Measurements from ENCODE around the gene FIG4.
"Not testable (repeated sequence)": the region's sequence is repeated elsewhere in the genome, so short reads cannot be mapped to it uniquely, and the experiment has no call there.

Gene FIG4

DNA sequence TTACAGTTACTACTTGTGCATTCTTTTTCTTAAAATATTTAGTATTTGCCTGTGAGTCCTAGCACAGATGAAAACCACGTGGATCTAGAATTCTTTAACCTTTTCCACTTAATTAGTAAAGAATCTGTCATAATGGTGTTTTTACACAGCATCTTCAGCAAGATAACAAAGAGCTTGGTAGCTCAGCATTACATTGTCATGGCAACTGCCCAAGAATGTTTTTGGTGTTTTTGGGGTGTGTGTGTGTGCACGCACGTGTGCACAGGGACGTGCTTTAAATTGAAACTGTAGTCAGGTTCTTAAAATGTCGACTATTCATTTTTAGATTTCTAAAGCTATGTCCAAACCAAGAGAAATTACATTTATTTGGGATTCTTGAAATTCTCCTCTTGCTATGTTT lies 108.0 kb downstream of the FIG4 start:
- DNase-seq (ENCODE audit: low read depth) = no peak

DNA sequence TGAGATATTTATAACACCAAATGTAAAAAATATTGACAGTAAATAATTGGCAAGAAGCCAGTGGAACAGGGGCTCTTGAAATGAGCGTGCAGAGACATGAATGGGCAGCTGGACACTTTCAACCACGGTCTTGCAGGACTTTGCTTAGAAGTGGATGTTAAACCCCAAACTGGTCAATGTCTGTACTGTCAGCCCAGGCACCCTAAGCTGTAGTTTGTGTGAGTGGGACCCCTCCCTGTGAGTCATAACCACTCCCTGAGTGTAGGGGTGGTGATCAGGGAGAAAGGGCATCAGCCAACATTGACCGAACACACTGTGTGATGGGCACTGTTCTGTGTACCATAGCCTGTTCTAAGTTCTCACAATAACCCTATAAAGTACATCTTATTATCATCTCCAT lies 108.6 kb downstream of the FIG4 start:
- DNase-seq (ENCODE audit: low read depth) = no peak

DNA sequence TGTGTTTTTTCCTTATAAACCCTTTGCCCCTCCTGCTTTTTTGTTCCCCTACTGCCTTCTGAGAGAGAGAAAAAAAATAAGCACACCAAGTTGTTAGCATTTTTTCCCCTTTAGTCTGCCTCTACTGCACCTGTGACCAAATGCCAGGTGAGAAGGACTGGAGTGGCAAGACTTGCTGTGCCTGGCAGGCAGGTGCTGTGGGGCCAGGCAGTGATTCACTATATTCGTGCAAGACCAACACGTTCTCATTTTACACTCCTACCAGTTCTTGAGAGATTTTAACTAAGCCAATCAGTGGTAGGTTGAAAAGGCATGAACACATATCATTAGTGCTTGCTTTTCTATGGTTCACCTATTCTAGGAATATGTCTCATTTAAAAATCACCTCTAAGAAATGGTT lies 109.7 kb downstream of the FIG4 start:
- no peak for DNase-seq (ENCODE audit: low read depth)

DNA sequence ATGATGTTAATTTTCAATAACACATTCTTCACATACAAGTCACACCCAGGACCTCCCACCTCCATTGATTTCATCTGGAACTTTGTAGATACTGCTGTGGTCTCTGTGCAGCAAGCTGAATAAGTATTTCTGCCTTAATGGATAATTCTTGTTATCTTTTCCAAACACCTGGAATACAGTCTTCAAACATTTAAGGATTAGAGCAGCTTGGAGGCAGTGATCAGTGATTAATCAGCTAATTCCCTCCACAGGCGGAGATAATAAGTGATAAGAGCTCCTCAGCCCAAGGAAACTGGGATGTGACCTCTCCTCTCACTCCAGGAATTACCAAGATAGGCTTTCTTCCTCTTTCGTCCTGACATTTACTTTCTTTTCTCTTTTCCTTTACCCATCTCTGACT lies 110.7 kb downstream of the FIG4 start:
- no peak for DNase-seq (ENCODE audit: low read depth)

DNA sequence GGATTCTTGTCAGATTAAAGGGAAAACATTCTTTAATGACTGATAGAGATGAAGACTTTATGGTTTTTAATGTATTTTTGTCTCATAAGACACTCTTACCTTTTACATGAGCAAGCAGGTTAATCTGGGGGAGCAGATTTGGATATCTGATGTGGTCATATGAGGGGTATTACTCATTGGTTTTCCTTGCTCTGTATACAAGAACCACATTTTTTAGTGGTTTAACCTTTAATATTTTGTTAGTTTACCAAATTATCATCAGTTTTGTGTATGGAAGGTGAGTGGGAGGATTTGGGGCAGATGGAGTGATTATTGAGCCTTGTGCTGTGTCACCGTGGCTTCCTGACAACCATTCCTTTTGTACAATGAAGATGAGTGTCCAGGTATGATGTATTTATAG lies 112.9 kb downstream of the FIG4 start:
- DNase-seq (ENCODE audit: low read depth) = no peak

DNA sequence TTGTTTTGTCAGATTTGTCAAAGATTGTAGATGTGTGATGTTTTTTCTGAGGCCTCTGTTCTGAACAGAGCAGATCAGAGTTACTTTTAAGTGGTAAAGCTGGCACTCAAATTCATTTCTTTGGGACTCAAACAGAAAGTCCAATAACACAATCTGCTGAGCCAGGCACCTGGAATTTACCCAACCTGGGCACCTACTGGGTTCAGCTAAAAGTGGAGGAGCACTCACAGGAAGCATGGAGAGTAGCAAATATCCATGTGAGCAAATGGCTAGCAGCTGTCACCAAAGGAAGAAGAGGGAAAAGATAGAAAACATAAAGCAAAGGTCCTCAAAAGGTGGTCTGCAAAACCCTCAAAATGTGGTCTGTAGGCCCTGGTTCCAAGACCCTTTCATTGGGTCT lies 116.8 kb downstream of the FIG4 start:
- no peak for DNase-seq (ENCODE audit: low read depth)

DNA sequence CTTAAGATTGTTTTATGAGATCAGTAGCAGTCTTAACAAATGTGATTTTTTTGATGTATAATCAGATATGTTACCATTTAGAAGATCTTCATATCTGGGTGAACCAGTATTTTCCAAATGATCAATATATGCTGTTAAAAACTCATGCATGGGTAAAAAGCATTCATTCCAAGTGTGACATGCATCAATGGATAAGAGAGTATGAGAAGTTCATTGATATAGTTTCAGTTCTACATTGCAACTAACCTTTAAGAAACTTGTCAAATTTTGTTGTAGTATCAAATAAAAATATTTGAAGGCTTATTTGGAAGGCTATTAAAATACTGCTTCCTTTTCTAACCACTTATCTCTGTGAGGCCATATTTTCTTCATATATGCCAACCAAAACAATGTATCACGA lies 117.7 kb downstream of the FIG4 start:
- no peak for DNase-seq (ENCODE audit: low read depth)

DNA sequence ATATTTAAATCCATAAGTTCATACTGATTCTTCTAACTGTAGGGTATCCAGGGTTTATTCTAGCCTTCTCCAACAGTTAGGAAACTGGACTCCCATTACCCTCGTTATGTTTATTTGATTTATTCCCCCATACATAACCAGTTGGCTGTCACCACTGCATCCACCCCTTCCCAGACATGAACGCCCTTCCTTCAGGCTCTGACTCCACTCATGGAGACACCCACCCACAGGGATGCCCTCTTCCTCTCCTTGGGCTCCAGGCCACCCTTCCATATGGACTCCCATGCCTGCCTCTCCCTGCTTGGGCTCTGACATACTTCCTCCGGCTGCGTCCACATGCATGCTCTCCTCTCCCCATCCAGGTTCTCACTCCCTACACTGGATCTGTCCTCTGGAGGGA lies 124.0 kb downstream of the FIG4 start:
- DNase-seq (ENCODE audit: low read depth) = no peak

DNA sequence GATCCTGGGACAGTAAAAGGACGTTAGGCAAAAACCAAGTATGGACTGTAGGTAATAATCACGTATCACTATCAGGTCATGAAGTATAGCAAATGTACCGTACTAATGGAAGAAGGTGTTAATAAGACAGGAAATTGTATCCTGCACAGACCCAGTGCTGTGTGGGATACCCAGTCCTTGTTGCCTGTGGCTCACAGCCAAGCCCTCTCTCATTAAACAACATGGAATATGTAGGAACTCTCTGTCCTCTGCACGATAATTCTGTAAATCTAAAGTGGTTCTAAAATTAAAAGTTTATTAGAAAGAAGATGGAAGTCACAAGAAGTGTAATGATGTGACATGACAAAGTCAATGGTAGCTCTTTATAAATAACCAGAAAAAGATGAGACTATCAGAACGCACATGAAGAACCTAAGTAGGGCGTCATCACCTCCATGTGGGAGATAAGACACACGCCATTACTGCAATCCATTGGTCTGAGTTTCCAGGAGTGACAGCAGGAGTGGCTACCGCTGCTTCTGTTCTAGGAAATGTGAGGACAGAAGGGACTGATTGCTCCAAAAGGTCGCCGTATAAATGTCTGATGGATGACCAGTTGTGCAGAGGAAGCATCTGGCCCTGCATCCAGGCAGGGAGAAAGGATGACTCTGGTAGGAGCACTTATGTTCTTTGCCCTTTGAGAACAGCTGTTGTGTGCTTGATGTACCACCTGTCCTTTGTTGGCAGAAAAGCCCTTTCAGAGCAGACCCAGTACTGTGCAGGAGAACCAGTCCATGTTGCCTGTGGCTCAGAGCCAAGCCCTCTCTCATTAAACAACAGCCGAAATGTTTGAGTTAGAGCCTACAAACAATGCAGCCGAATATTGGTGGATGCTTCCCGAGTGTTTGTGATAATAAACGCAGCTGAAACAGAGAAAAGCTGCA lies 125.6 kb downstream of the FIG4 start:
- DNase-seq (ENCODE audit: low read depth) = no peak

DNA sequence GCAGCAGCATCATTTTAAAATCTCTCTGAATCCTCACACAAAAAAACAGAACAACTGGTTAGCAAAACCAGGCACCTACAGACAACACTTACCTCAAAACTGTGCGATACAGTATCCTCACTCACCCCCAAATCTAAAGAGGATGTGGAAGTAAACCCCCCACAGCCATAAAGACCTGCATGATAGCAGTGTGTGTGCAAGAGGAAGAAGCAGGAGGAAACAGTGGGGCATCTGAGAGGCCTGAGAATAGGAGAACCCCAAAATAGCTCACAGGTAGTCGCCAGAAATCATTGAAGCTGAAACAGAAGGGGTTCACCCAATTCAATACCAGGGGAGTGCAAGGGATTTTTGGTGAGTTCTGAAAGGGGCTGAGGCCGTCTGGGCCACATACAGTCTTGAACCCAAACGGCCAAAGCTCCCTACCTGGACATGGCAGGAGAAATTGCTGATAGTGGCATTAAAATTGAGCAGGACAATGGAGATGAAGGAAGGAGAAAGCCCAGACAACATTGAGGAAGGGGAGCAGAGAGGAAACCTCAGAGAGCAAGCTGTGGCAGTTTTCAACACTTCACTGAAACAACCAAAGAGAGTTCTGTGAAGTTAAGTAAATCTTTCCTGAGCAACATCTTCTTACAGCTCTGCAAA lies 129.7 kb downstream of the FIG4 start:
- DNase-seq (ENCODE audit: low read depth) = no peak

DNA sequence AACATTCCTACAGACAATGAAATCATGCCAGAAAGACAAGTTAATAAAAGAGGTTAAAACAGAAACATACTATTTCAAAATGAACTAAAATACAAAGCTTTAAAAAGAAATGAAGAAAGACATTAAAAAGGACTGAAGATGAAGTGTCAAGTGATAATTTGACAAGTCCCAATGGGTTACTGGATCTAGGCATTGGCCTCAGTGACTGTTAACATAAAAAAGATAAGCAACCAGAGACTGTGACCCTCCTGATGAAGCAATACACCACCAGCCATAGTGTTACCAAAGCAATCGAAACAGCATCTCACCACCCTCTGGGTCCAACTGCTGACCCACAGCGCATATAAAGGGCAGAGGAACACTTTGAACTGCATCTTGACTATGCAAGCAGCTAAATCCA lies 130.3 kb downstream of the FIG4 start:
- no peak for DNase-seq (ENCODE audit: low read depth)

DNA sequence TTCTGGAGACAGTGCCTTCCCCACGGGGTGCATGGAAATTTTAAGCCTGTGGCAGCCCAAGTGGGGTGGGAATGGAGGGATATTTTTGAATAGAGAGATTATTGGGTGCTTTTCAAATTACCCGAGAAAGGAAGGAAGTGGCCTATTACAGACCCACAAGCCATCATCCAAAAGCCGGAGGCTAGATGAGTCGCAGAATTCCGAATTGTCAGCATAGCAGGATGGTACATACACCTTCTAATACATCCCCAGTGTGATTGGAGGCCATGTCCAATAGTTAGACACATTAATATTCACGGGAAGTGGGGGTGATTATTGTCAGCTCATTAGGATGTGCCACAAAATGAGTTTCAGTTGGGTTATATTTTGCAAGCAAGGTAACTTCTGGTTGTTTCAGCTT lies 133.0 kb downstream of the FIG4 start:
- no peak for DNase-seq (ENCODE audit: low read depth)

DNA sequence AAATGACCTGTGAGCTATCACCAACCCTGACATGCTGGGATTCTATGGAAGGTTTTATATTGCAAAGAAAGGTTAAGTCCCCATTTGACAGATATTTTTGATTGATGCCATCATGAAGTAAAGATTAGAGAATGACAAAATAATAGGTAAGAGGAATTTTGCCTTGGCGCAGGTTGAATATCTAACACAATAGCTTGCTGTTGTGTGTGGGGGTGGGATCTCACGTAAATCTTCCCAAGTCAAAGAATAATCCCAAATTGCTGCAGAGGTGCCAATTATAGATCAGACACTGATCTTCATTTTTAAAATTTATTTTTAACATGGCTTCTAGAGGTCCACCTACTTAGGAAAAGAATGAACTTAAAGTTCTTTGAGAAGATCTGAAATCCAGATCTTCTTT lies 135.5 kb downstream of the FIG4 start:
- no peak for DNase-seq (ENCODE audit: low read depth)

DNA sequence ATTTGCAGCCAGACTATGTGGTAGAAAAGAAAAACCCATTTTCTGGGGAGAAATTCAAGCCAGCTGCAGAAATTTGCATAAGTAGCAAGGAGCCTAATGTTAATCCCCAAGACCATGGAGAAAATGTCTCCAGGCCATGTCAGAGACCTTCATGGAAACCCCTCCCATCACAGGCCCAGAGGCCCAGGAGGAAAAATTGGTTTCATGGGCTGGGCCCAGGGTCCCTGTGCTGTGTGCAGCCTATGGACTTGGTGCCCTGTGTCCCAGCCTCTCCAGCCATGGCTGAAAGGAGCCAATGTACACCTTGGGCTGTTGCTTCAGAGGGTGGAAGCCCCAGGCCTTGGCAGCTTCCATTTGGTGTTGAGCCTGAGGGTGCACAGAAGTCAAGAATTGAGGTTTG lies 140.3 kb downstream of the FIG4 start:
- not testable (repeated sequence) for DNase-seq (ENCODE audit: low read depth)

DNA sequence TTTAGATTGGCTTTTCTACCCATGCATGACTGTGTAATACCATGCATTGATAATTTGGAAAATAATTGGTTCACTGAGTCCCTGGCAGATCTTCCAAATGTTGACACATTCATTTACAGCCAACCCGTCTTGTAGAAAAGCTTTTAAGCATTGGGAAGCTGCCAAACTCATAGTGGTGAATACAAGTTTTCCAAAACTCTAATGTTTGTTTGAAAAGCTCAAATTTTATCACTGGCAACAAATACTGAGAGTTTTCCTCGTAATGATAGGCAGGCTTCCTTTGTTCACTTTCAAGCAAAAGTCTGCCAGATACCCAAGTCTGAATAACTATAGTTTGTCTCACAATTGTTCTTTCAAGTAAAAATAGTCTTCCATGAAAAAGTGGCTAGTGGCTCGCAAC lies 143.0 kb downstream of the FIG4 start:
- no peak for DNase-seq (ENCODE audit: low read depth)

DNA sequence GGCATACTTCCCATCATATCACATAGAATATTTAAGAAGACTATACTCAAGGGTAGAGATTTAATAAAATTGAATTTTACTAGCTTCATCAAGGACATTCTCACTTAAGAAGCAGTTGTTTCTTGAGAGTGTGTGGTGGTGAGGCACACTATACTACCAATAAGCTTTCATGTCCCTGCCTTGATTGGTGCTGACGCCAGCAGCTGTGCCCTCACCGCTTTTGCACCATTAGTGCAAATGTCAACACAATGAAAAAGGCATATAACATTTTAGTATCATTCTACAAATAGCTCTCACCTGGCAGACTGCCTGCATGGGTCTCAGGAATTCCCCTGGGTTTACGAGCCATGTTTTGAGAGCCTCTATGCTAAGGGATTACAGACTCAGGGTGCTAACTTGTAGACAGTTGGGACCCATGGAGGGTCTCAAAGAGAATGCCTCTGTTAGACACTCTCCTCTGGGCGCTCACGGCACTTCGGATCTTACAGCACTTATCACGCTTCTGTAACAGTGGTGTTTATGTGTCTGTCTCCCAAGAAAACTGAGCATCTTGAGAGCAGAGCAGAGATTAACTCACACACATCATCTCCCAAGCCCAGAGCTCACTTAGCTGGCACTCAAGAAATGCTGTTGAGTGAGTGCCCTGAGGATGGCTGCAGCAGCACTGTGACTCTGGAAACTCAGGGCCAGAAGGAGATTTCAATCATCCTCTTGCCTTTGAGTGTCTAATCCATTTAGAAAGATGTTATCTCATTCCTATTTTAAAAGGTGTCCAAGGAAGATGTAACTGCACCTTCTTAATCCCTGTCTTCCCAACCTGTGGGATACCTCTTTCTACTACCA lies 143.7 kb downstream of the FIG4 start:
- no peak for DNase-seq (ENCODE audit: low read depth)

DNA sequence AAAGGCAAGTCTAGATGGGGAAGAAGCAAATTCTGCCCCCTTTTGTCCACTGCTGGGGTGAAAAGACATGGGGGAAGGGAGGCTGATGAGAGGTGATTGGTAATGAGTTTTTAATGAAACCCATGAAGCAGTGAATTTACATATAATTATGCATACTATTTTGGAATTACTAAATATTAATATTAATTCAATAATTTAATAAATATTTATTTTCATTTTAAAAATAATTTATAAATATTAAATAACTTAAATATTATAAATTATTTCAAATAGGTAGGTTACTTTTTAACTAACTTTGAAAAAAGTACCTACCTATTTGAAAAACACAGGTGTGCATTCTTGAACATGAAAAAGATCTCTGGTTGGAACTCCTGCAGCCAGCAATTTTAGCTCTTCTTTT lies 148.9 kb downstream of the FIG4 start:
- no peak for DNase-seq (ENCODE audit: low read depth)

DNA sequence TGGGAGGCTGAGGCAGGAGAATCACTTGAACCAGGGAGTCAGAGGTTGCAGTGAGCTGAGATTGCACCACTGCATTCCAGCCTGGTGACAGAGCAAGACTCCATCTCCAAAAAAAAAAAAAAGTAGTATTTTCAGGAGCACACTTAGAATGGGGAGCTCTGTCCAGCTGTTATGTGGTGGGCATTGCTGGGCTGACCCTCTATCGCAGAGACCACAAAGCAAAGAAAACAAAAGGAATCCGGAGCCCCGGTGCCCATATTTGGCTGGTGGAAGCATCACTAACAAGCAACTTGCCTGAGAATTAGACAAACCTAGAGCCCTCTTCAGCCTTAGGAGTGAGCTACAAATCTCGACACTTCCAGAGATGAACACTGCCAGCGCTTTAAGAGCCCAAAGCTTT lies 149.7 kb downstream of the FIG4 start:
- no peak for DNase-seq (ENCODE audit: low read depth)

DNA sequence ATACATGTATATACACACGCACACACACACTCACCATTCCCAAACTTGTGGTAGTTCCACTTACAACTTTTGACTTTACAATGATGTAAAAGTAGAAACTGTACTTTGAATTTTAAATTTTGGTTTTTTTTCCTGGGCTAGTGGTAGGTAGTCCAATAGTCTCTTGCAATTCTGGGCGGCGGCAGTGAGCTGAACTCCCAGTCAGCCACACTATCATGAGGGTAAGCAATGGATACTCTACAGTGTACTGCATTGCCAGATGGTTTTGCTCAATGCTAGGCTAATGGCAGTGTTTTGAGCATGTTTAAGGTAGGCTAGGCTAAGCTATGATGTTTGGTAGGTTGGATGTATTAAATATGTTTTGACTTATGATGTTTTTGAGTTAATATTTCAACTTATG lies 150.8 kb downstream of the FIG4 start:
- no peak for DNase-seq (ENCODE audit: low read depth)

DNA sequence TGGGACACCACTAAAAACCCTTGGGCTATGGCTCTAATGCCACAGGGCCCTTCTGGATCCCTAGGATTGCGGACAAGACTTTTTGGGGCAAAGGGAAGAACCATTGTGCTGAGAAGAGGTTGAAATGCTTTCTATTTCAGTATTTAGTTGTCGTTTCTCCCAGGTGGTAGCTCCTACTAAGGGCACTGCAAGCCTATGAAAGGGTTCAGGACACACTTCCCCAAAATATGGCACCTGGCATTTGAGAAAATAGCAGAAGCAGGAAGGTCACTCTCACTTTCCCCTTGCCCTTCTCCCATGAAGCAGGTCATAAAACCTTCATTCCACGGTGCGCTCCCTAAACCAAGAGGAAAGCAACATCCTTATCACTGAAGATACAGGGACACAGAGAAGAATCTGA lies 161.6 kb downstream of the FIG4 start:
- DNase-seq (ENCODE audit: low read depth) = no peak

DNA sequence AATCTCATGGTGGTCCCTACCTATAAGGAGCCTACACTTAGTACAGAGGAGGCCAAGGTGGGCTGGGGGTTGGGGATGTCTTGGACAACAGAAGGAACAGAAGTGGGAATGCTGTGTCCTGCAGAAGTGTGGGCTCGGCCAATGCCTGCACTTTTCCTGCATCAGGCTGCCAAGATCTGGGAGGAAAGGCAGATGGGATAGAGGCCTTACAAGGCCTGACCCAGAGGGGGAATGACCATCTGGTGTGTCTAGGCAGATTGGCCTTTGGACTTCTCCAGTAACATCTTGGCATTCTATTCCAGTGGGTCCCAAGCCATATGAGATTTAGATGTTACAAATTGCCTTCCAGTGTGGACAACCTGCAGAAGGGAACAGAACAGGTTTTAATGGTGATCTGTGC lies 162.3 kb downstream of the FIG4 start:
- no peak for DNase-seq (ENCODE audit: low read depth)

DNA sequence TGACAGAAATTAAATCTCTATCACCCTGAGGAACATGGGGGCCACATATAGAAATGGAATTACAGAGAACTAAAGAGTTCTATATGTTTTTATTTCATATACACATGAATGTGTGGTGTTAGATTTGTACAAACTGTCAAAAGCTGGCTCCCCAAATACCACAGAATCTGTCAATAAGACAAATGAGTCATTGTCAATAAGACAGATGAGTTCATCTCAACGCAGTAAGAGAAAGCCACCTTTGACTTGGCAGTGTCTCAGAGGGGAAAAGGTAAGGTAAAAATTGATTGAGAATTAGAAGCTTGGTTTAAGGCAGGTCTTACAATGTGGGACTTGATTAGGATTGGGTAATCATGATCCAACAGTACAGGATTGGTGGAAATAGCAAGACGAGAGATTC lies 162.9 kb downstream of the FIG4 start:
- no peak for DNase-seq (ENCODE audit: low read depth)

Data from stimulated activated CD8-positive, alpha-beta memory T cell treated with anti-CD3 and anti-CD28 coated beads, Interleukin-4, amount 100 ng/mL, for 24 hours (primary cell).